BJ (cell line): ENCODE data around the gene CD300H. TPM values are rescaled to one million over a fixed set of nuclear protein-coding genes. Genes with fewer than 3 reads are reported as not detected.
"Not testable (repeated sequence)": the region's sequence is repeated elsewhere in the genome, so short reads cannot be mapped to it uniquely, and the experiment has no call there.

ENCODE experiments used
- CTCF ChIA-PET: fragments of 350-600 bp; formaldehyde crosslinking; extraction: SDS; loops from one replicate; lab custom pipeline; 2021; ENCODE audit warnings: antibody characterized with exemption, inconsistent platforms; lab: Yijun Ruan, JAX
- POLR2A ChIA-PET: fragments of 300-600 bp; sonication (Branson Sonifier 250); formaldehyde crosslinking; extraction: SDS; loops from one replicate; lab custom pipeline; 2021; ENCODE audit warnings: antibody characterized with exemption; lab: Charles Lee
- DNase-seq: peaks from one replicate; pipeline ENCODE4 v3.0.0-alpha.2; 2011; ENCODE audit warnings: low read depth
- H3K27me3 ChIP-seq: 2 replicates; pipeline ENCODE4 v1.6.0; 2011; ENCODE audit warnings: low read length; ENCODE audit not compliant: control insufficient read depth, insufficient read depth
- H3K36me3 ChIP-seq: 2 replicates; pipeline ENCODE4 v1.5.1; 2011; ENCODE audit warnings: low read length; ENCODE audit not compliant: control insufficient read depth, insufficient read depth
- H3K4me3 ChIP-seq: 2 replicates; pipeline ENCODE4 v1.5.1; 2011; ENCODE audit warnings: low read depth, mild to moderate bottlenecking, control low read depth, low read length
- polyA plus RNA-seq: library from polyadenylated mRNA; depleted of rRNA; stranded (reverse); fragments of >200 nt; gene quantifications from 2 replicates; pipeline ENCODE4 v1.2.3, GENCODE V29; 2011
- TF ChIP-seq, protein P1 (sequence below): IDR thresholded peaks from 2 replicates; pipeline ENCODE4 v1.5.1; 2011; ENCODE audit warnings: low read depth, mild to moderate bottlenecking, control low read depth, inconsistent platforms, low read length, moderate library complexity; ENCODE audit not compliant: insufficient read depth

CD300H gene
- polyA plus RNA-seq, 1 experiment = not detected

DNA sequence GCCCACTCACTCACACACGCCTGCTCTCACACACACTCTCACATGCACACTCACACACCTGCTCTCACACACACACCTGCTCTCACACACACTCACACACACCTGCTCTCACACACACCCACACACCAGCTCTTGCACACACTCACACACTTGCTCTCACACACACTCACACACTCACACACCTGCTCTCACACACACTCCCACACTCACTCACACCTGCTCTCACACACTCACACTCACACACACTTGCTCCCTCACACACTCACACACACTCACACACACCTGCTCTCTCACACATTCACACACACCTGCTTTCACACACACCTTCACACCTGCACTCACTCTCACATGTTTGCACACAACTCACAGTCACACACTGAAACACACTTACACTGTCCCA is 4.0 kb downstream of the CD300H start:
- ChIA-PET POLR2A (no interaction called here), CTCF (no interaction called here)
- TF ChIP-seq, protein P1, sequence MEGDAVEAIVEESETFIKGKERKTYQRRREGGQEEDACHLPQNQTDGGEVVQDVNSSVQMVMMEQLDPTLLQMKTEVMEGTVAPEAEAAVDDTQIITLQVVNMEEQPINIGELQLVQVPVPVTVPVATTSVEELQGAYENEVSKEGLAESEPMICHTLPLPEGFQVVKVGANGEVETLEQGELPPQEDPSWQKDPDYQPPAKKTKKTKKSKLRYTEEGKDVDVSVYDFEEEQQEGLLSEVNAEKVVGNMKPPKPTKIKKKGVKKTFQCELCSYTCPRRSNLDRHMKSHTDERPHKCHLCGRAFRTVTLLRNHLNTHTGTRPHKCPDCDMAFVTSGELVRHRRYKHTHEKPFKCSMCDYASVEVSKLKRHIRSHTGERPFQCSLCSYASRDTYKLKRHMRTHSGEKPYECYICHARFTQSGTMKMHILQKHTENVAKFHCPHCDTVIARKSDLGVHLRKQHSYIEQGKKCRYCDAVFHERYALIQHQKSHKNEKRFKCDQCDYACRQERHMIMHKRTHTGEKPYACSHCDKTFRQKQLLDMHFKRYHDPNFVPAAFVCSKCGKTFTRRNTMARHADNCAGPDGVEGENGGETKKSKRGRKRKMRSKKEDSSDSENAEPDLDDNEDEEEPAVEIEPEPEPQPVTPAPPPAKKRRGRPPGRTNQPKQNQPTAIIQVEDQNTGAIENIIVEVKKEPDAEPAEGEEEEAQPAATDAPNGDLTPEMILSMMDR = no peak
- DNase-seq = no peak
- H3K36me3 ChIP-seq = no peaks in the 10 kb centered on the region
- H3K4me3 ChIP-seq = no peak overlapping the region
- no peaks in the 10 kb centered on the region for H3K27me3 ChIP-seq

DNA sequence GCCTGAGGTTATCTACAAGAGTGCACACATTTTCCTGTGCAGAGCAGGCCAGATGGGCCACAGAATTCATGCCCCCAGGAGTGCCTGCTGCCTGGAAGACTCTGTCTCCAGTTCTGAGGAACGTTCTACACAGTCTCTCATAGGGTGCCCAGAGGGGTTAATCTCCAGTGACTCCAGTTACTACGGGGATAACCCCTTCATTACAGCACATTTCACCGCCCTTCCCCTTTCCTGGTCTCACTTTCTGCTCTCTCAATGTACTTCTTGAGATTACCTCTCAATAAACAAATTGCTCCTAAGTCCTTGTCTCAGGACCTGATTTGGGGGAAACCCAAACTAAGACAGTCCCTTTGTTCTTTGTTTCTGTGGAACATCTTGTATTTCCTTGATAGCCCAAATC is 5.7 kb downstream of the CD300H start:
- POLR2A ChIA-PET = no interaction called here
- DNase-seq = no peak
- Histone ChIP-seq H3K27me3 (no peaks in the 10 kb centered on the region), H3K36me3 (no peaks in the 10 kb centered on the region), H3K4me3 (no peak overlapping the region)
- TF ChIP-seq, protein P1 = no peak
- CTCF ChIA-PET = no interaction called here

DNA sequence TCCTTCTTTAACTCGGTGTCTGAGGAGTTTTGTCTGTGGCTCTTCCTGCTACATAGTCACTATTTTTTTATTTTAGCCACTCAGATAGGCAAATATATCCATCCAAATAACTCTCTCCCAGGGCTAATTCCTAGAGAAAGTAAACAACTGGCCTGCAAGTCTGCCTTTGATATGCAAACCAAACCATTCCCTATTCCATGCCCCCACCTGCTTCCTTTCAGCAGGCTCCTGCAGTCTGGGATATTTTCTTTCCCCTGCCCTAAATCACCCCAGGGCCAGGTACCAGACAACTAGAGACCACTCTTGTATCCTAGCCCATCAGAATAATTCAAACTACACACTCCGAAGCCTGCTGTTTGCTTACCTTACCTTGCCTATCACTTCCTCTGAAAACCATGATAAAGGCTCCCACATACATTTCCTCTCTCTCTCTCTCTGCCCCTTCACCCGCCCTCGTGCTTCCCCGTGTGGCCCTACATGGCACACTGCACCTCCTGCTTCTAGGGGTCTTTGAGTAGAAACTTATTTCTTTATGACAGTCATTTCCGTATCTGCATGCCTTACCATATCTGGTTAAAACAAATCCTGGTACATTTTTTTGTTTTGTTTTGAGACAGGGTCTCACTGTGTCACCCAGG is 8.3 kb downstream of the CD300H start:
- POLR2A ChIA-PET = no interaction called here

DNA sequence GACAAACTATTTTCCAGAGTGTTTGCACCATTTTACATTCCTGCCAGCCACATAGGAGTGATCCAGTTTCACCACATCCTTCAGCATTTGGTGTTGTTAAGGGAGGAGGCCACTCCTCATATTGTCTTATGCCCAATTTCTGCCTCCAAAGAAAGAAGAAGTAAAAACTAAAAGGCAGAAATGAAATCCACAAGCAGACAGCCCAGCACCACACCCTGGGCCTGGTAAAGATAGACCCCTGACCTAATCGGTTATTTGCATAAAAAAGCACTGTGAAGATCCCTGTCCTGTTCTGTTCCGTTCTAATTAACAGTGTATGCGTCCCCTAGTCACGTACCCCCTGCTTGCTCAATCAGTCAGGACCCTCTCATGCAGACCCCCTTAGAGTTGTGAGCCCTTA is 8.9 kb downstream of the CD300H start:
- H3K36me3 ChIP-seq, DNase-seq, H3K4me3 ChIP-seq, POLR2A ChIA-PET, H3K27me3 ChIP-seq, CTCF ChIA-PET: not testable (repeated sequence)

More for the DNA sequence above, 8.3 kb downstream of the CD300H start:
- no peaks in the 10 kb centered on the region for H3K27me3 ChIP-seq
- H3K36me3 ChIP-seq = no peaks in the 10 kb centered on the region
- TF ChIP-seq, protein P1 = no peak
- DNase-seq = no peak
- CTCF ChIA-PET = no interaction called here
- H3K4me3 ChIP-seq = no peak overlapping the region

DNA sequence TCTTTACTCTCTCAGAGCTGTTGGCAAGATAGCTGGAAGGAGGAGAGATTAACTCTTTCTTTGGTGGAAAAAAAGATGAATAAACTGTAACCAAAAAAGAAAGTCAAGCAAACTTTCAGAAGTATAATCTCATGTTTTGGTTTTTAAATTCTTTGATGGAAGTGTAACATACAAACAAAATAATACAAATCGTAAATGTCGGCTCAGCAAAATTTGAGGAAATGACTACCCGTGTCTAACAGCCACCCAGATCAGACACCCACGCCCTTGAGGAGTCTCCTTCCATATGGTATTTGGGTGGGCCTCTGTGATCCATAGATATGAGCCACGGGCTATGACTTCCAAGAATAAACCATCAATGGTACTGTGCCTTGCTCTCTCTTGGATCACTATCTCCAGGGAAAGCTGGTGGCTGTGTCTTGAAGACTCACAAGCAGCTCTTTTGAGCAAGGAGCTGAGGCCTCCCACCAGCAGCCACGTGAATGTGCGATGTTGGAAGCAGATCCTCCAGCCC is 11.8 kb downstream of the CD300H start:
- ChIA-PET POLR2A (no interaction called here), CTCF (no interaction called here)
- H3K4me3 ChIP-seq = no peak overlapping the region
- no peaks in the 10 kb centered on the region for H3K36me3 ChIP-seq
- TF ChIP-seq, protein P1 = no peak
- H3K27me3 ChIP-seq = no peaks in the 10 kb centered on the region
- no peak for DNase-seq

DNA sequence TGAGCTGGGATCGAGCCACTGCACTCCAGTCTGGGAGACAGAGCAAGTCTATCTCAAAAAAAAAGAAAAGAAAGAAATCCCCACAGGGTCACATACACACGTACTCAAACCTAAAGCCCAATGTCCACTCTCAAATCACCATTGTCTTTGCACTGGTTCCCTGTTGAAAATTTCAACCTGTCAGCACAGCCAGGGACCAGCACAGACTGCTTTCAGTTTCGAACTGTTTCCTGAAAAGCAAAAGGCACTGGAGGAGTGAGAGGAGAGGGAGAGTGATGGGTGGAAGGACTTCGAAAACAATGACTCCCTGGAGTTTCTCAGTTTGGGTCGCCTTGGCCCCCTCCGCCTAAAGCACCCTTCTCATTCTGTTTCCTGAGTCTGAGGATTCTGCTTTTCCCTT is 12.4 kb downstream of the CD300H start:
- no peaks in the 10 kb centered on the region for H3K36me3 ChIP-seq
- H3K27me3 ChIP-seq = no peaks in the 10 kb centered on the region
- TF ChIP-seq, protein P1 = no peak
- ChIA-PET CTCF (no interaction called here), POLR2A (no interaction called here)
- no peak overlapping the region for H3K4me3 ChIP-seq
- DNase-seq = no peak
